Activated CD8-positive, alpha-beta memory T cell treated with anti-CD3 and anti-CD28 coated beads, Interleukin-2, amount 10 ng/mL, durations not matched to agents 7 days and 5 days (primary cell): ENCODE results near the gene CNTN5. TPM values are rescaled to one million over a fixed set of nuclear protein-coding genes. Genes with fewer than 3 reads are reported as not detected.

Experiments used
- ATAC-seq: fragments of 150-1000 bp; cut with Tn5 transposase; one replicate; pipeline ENCODE4 v1.10.0; 2021; ENCODE audit warnings: moderate library complexity
- CTCF ChIA-PET: fragments of 350-600 bp; sonication (Branson Sonifier 250); formaldehyde crosslinking; loops from one replicate; lab custom pipeline; 2021; ENCODE audit warnings: antibody characterized with exemption; lab: Charles Lee
- DNase-seq: peaks from one replicate; pipeline ENCODE4 v3.0.0-alpha.2; 2020
- H3K27ac Mint-ChIP-seq: one replicate; pipeline ENCODE4 v1.8.0; 2021; ENCODE audit warnings: mild to moderate bottlenecking, mixed read lengths
- H3K27me3 Mint-ChIP-seq: one replicate; pipeline ENCODE4 v1.8.0; 2021; ENCODE audit warnings: mixed read lengths
- H3K36me3 Mint-ChIP-seq: one replicate; pipeline ENCODE4 v1.8.0; 2021; ENCODE audit warnings: mild to moderate bottlenecking, mixed read lengths
- H3K4me1 Mint-ChIP-seq: one replicate; pipeline ENCODE4 v1.8.0; 2021; ENCODE audit warnings: mixed read lengths
- H3K4me3 Mint-ChIP-seq: one replicate; pipeline ENCODE4 v1.8.0; 2021; ENCODE audit warnings: mild to moderate bottlenecking, moderate library complexity, mixed read lengths
- H3K9me3 Mint-ChIP-seq: one replicate; pipeline ENCODE4 v1.8.0; 2022; ENCODE audit warnings: low read depth, mixed read lengths
- total RNA-seq, 2 experiments: library from RNA; stranded (reverse); gene quantifications; one replicate each; pipeline ENCODE4 v1.2.3, GENCODE V29; 2021

The CNTN5 gene
- total RNA-seq, 2 experiments from 2014 or later = not detected

- H3K27me3 Mint-ChIP-seq = no peaks in the 10 kb centered on the region
- ATAC-seq = no peak
- H3K4me1 Mint-ChIP-seq = no peaks in the 10 kb centered on the region
- no peaks in the 10 kb centered on the region for H3K36me3 Mint-ChIP-seq
- no peak overlapping the region for H3K27ac Mint-ChIP-seq
- DNase-seq = no peak
- no peak overlapping the region for H3K4me3 Mint-ChIP-seq
- H3K9me3 Mint-ChIP-seq = peaks cover 6% of the 10 kb centered on the region
- CTCF ChIA-PET = no interaction called here
These were observed 385.6 kb downstream of the CNTN5 start for GRCh38 chr11:99406345-99406744.

- Mint-ChIP-seq H3K4me1 (no peaks in the 10 kb centered on the region), H3K27me3 (no peaks in the 10 kb centered on the region), H3K9me3 (peaks cover 7% of the 10 kb centered on the region), H3K27ac (no peak overlapping the region), H3K36me3 (no peaks in the 10 kb centered on the region), H3K4me3 (no peak overlapping the region)
- DNase-seq (no peak), ATAC-seq (no peak)
- CTCF ChIA-PET = no interaction called here
These were observed 389.9 kb downstream of the CNTN5 start for GRCh38 chr11:99410636-99411035.

- no peak overlapping the region for H3K4me3 Mint-ChIP-seq
- H3K9me3 Mint-ChIP-seq = peaks cover 6% of the 10 kb centered on the region
- DNase-seq (no peak), ATAC-seq (no peak)
- H3K27me3 Mint-ChIP-seq = no peaks in the 10 kb centered on the region
- CTCF ChIA-PET = no interaction called here
- H3K27ac Mint-ChIP-seq = no peak overlapping the region
- no peaks in the 10 kb centered on the region for H3K4me1 Mint-ChIP-seq
- no peaks in the 10 kb centered on the region for H3K36me3 Mint-ChIP-seq
These were observed 398.4 kb downstream of the CNTN5 start for GRCh38 chr11:99418927-99419720.

GRCh38 chr11:99419991-99420390, 399.2 kb downstream of the CNTN5 start:
- Mint-ChIP-seq H3K36me3 (no peaks in the 10 kb centered on the region), H3K4me1 (no peaks in the 10 kb centered on the region)
- no peak for ATAC-seq

GRCh38 chr11:99422581-99423427, 402.1 kb downstream of the CNTN5 start:
- Mint-ChIP-seq H3K4me3 (no peak overlapping the region), H3K36me3 (no peaks in the 10 kb centered on the region), H3K27me3 (no peaks in the 10 kb centered on the region), H3K4me1 (no peaks in the 10 kb centered on the region), H3K27ac (no peak overlapping the region), H3K9me3 (peaks cover 7% of the 10 kb centered on the region)
- DNase-seq = no peak
- ATAC-seq = no peak
- CTCF ChIA-PET = no interaction called here

More at GRCh38 chr11:99419991-99420390, 399.2 kb downstream of the CNTN5 start:
- no peaks in the 10 kb centered on the region for H3K27me3 Mint-ChIP-seq
- H3K27ac Mint-ChIP-seq = no peak overlapping the region
- peaks cover 8% of the 10 kb centered on the region for H3K9me3 Mint-ChIP-seq
- H3K4me3 Mint-ChIP-seq = no peak overlapping the region
- no peak for DNase-seq
- CTCF ChIA-PET = no interaction called here

GRCh38 chr11:99423428-99423983, 402.8 kb downstream of the CNTN5 start:
- H3K36me3 Mint-ChIP-seq = no peaks in the 10 kb centered on the region
- H3K4me3 Mint-ChIP-seq = no peak overlapping the region
- no peak for DNase-seq
- H3K27ac Mint-ChIP-seq = no peak overlapping the region
- peaks cover 7% of the 10 kb centered on the region for H3K9me3 Mint-ChIP-seq
- H3K27me3 Mint-ChIP-seq = no peaks in the 10 kb centered on the region
- H3K4me1 Mint-ChIP-seq = no peaks in the 10 kb centered on the region
- no peak for ATAC-seq
- CTCF ChIA-PET = no interaction called here

- DNase-seq (no peak), ATAC-seq (no peak)
- CTCF ChIA-PET = no interaction called here
- no peaks in the 10 kb centered on the region for H3K27me3 Mint-ChIP-seq
- no peaks in the 10 kb centered on the region for H3K4me1 Mint-ChIP-seq
- no peaks in the 10 kb centered on the region for H3K36me3 Mint-ChIP-seq
- no peak overlapping the region for H3K27ac Mint-ChIP-seq
- no peak overlapping the region for H3K4me3 Mint-ChIP-seq
- H3K9me3 Mint-ChIP-seq = peaks cover 7% of the 10 kb centered on the region
These were observed 403.8 kb downstream of the CNTN5 start for GRCh38 chr11:99424313-99425084.

GRCh38 chr11:99425596-99425995, 404.8 kb downstream of the CNTN5 start:
- H3K27me3 Mint-ChIP-seq = no peaks in the 10 kb centered on the region
- no peak overlapping the region for H3K27ac Mint-ChIP-seq
- no peak for ATAC-seq

GRCh38 chr11:99432677-99433076, 411.9 kb downstream of the CNTN5 start:
- DNase-seq (no peak), ATAC-seq (no peak)
- Mint-ChIP-seq H3K4me1 (no peaks in the 10 kb centered on the region), H3K9me3 (peaks cover 7% of the 10 kb centered on the region), H3K27me3 (no peaks in the 10 kb centered on the region), H3K4me3 (no peak overlapping the region), H3K36me3 (no peaks in the 10 kb centered on the region), H3K27ac (no peak overlapping the region)
- CTCF ChIA-PET = no interaction called here

More at GRCh38 chr11:99425596-99425995, 404.8 kb downstream of the CNTN5 start:
- Mint-ChIP-seq H3K36me3 (no peaks in the 10 kb centered on the region), H3K9me3 (peaks cover 7% of the 10 kb centered on the region), H3K4me1 (no peaks in the 10 kb centered on the region), H3K4me3 (no peak overlapping the region)
- CTCF ChIA-PET = no interaction called here
- no peak for DNase-seq

GRCh38 chr11:99443276-99443675, 422.5 kb downstream of the CNTN5 start:
- ATAC-seq (no peak), DNase-seq (no peak)
- Mint-ChIP-seq H3K27me3 (no peaks in the 10 kb centered on the region), H3K4me3 (no peak overlapping the region), H3K36me3 (no peaks in the 10 kb centered on the region), H3K27ac (no peak overlapping the region), H3K4me1 (no peaks in the 10 kb centered on the region), H3K9me3 (peaks cover 7% of the 10 kb centered on the region)
- CTCF ChIA-PET = no interaction called here

- H3K27ac Mint-ChIP-seq = no peak overlapping the region
- CTCF ChIA-PET = no interaction called here
- DNase-seq = no peak
- no peaks in the 10 kb centered on the region for H3K27me3 Mint-ChIP-seq
- ATAC-seq = no peak
- peaks cover 5% of the 10 kb centered on the region for H3K9me3 Mint-ChIP-seq
- H3K4me3 Mint-ChIP-seq = no peak overlapping the region
- no peaks in the 10 kb centered on the region for H3K4me1 Mint-ChIP-seq
- H3K36me3 Mint-ChIP-seq = no peaks in the 10 kb centered on the region
These were observed 425.7 kb downstream of the CNTN5 start for GRCh38 chr11:99446400-99446799.

GRCh38 chr11:99449345-99449744, 428.6 kb downstream of the CNTN5 start:
- CTCF ChIA-PET = no interaction called here
- peaks cover 3% of the 10 kb centered on the region for H3K9me3 Mint-ChIP-seq
- H3K4me3 Mint-ChIP-seq = no peak overlapping the region
- no peaks in the 10 kb centered on the region for H3K36me3 Mint-ChIP-seq
- ATAC-seq = no peak
- H3K27me3 Mint-ChIP-seq = no peaks in the 10 kb centered on the region
- H3K4me1 Mint-ChIP-seq = no peaks in the 10 kb centered on the region
- H3K27ac Mint-ChIP-seq = no peak overlapping the region
- no peak for DNase-seq

GRCh38 chr11:99452075-99452474, 431.3 kb downstream of the CNTN5 start:
- no peaks in the 10 kb centered on the region for H3K9me3 Mint-ChIP-seq
- no peaks in the 10 kb centered on the region for H3K36me3 Mint-ChIP-seq
- no peaks in the 10 kb centered on the region for H3K4me1 Mint-ChIP-seq
- no peaks in the 10 kb centered on the region for H3K27me3 Mint-ChIP-seq
- ATAC-seq = no peak
- H3K4me3 Mint-ChIP-seq = no peak overlapping the region
- DNase-seq = no peak
- no peak overlapping the region for H3K27ac Mint-ChIP-seq
- CTCF ChIA-PET = interaction anchor here (0.6 kb wide), 1 partner anchor 70 kb away, joined by 3 read pairs; no protein-coding TSS in a partner anchor
